ENCODE results near the gene RAPGEF4. TPM values are rescaled to one million over a fixed set of nuclear protein-coding genes. Genes with fewer than 3 reads are reported as not detected.

RAPGEF4 gene
- total RNA-seq, 1 experiment from 2014 or later = 0.98 TPM

DNA sequence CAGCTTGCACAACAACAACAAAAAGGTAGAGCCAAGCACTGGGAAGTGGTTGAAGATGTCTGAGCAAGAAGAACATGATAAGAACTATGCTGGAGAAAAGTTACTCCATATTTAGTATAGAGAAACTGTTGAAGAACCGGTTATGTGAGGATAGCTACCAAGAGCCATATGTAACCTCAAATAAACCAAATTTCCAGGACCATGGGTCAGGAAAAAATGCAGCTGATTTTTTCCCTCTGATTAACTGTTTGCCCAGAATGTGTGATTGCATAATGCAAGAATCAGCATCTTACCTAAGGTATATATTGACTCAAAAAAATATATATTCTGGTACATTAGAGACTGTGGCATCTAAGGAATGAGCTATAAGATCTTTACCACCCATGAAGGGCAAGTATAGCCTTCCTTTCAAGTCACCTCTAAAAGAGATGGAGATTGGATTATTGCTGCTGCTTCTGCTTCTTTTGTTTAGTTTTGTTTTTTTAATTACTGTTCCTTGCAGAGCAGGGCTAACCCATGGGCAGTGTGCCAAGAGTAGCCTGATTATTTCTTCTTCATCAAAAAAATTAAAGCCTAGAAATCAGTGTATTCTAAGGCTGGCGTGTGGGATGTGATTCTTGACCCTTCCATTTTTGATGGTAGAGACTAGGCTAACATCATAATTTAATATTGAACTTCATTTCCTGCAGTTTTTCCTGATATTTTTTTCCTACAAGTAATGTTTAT lies 263.1 kb downstream of the RAPGEF4 start:
- CTCF ChIA-PET = no interaction called here

GRCh38 chr2:172999641-173000386 lies 264.2 kb downstream of the RAPGEF4 start:
- Mint-ChIP-seq H3K4me1 (ENCODE audit: low read depth, unreplicated experiment) (peaks cover 47% of the 10 kb centered on the region), H3K4me3 (ENCODE audit: unreplicated experiment) (no peak overlapping the region), H3K27ac (ENCODE audit: unreplicated experiment) (no peak overlapping the region), H3K36me3 (ENCODE audit: insufficient read depth, unreplicated experiment) (no peaks in the 10 kb centered on the region), H3K27me3 (ENCODE audit: insufficient read depth, unreplicated experiment) (peaks cover 2% of the 10 kb centered on the region), H3K9me3 (ENCODE audit: unreplicated experiment) (peaks cover 10% of the 10 kb centered on the region)
- POLR2A ChIA-PET = no interaction called here
- H3K4me3 ChIP-seq (ENCODE audit: low read depth, low read length) = no peak overlapping the region
- intact Hi-C loops (cut with micrococcal nuclease; ENCODE audit: unreplicated experiment) = no loop called here
- no peaks in the 10 kb centered on the region for H3K27me3 ChIP-seq (replicated peaks; ENCODE audit: control insufficient read depth, insufficient read depth, low read length)
- no peak for DNase-seq
- H3K4me1 ChIP-seq = peaks cover 16% of the 10 kb centered on the region
- TF ChIP-seq, protein P1, sequence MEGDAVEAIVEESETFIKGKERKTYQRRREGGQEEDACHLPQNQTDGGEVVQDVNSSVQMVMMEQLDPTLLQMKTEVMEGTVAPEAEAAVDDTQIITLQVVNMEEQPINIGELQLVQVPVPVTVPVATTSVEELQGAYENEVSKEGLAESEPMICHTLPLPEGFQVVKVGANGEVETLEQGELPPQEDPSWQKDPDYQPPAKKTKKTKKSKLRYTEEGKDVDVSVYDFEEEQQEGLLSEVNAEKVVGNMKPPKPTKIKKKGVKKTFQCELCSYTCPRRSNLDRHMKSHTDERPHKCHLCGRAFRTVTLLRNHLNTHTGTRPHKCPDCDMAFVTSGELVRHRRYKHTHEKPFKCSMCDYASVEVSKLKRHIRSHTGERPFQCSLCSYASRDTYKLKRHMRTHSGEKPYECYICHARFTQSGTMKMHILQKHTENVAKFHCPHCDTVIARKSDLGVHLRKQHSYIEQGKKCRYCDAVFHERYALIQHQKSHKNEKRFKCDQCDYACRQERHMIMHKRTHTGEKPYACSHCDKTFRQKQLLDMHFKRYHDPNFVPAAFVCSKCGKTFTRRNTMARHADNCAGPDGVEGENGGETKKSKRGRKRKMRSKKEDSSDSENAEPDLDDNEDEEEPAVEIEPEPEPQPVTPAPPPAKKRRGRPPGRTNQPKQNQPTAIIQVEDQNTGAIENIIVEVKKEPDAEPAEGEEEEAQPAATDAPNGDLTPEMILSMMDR (IDR thresholded peaks at IDR 0.05; ENCODE audit: insufficient read depth in 1 of 2, low read depth in 1 of 2, low read length in 1 of 2, severe bottlenecking in 1 of 2, unreplicated experiment in 1 of 2) = no peak
- no peaks in the 10 kb centered on the region for H3K36me3 ChIP-seq (ENCODE audit: control insufficient read depth, insufficient read depth, low read length)
- no peaks in the 10 kb centered on the region for H3K9me3 ChIP-seq
- BruUV-seq (replicated peaks) = no TSS peak
- CTCF ChIA-PET = no interaction called here

More for the DNA sequence above, 263.1 kb downstream of the RAPGEF4 start:
- intact Hi-C loops (cut with micrococcal nuclease; ENCODE audit: unreplicated experiment) = no loop called here
- no peak for DNase-seq
- no TSS peak for BruUV-seq (replicated peaks)
- peaks cover 16% of the 10 kb centered on the region for H3K4me1 ChIP-seq
- Mint-ChIP-seq H3K36me3 (ENCODE audit: insufficient read depth, unreplicated experiment) (no peaks in the 10 kb centered on the region), H3K4me1 (ENCODE audit: low read depth, unreplicated experiment) (peaks cover 54% of the 10 kb centered on the region), H3K27ac (ENCODE audit: unreplicated experiment) (no peak overlapping the region), H3K4me3 (ENCODE audit: unreplicated experiment) (no peak overlapping the region), H3K27me3 (ENCODE audit: insufficient read depth, unreplicated experiment) (peaks cover 2% of the 10 kb centered on the region), H3K9me3 (ENCODE audit: unreplicated experiment) (peaks cover 10% of the 10 kb centered on the region)
- H3K9me3 ChIP-seq = no peaks in the 10 kb centered on the region
- no peaks in the 10 kb centered on the region for H3K27me3 ChIP-seq (replicated peaks; ENCODE audit: control insufficient read depth, insufficient read depth, low read length)
- POLR2A ChIA-PET = interaction anchor here (0.5 kb wide), 1 partner anchor 110 kb away, joined by 3 read pairs; no protein-coding TSS in a partner anchor
- H3K4me3 ChIP-seq (ENCODE audit: low read depth, low read length) = no peak overlapping the region
- TF ChIP-seq, protein P1 (IDR thresholded peaks at IDR 0.05; ENCODE audit: insufficient read depth in 1 of 2, low read depth in 1 of 2, low read length in 1 of 2, severe bottlenecking in 1 of 2, unreplicated experiment in 1 of 2) = no peak
- no peaks in the 10 kb centered on the region for H3K36me3 ChIP-seq (ENCODE audit: control insufficient read depth, insufficient read depth, low read length)

DNA sequence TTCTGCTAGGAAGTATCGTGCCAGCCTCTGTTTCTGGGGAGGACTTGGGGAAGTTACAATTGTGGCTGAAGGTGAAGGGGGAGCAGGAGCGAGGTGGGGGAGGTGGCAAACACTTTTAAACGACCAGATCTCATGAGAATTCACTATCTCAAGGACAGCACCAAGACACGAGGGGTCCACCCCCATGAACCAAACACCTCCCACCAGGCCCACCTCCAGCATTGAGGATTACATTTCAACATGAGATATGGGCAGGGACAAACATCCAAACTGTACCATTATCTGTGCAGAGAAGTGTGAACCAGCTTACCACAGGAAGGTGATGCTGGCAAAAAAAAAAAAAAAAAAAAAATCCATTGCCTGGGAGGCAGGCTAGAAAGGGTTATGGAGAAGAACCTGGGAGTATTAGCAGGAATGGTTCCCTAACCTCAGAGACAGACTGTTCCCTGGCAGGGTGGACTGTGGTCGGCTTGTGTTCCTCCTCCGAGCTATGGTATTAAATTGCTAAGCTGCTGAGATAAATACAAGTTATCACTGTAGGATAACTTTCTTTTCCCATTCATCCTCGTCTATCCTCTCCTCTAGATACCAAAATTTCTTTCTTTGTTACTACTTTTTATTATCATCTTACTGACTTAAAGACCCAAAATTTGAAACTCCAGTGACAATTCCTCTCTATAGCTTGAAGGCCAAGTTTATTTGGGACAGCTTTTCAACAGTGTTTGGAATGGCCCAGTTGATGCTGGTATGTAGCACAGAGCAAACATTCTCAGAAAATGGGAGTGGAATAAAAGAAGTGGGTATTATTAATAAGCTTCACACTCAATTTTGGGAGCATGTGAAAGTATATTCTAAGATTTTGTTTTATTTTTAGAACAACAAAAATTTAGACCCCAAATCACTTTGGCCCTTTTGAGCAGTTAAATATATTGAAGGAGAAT lies 266.3 kb downstream of the RAPGEF4 start:
- Mint-ChIP-seq H3K27me3 (ENCODE audit: insufficient read depth, unreplicated experiment) (peaks cover 2% of the 10 kb centered on the region), H3K36me3 (ENCODE audit: insufficient read depth, unreplicated experiment) (no peaks in the 10 kb centered on the region), H3K9me3 (ENCODE audit: unreplicated experiment) (peaks cover 10% of the 10 kb centered on the region), H3K4me3 (ENCODE audit: unreplicated experiment) (no peak overlapping the region), H3K4me1 (ENCODE audit: low read depth, unreplicated experiment) (peaks cover 28% of the 10 kb centered on the region), H3K27ac (ENCODE audit: unreplicated experiment) (no peak overlapping the region)
- no peaks in the 10 kb centered on the region for H3K27me3 ChIP-seq (replicated peaks; ENCODE audit: control insufficient read depth, insufficient read depth, low read length)
- intact Hi-C loops (cut with micrococcal nuclease; ENCODE audit: unreplicated experiment) = no loop called here
- no peak overlapping the region for H3K4me3 ChIP-seq (ENCODE audit: low read depth, low read length)
- H3K36me3 ChIP-seq (ENCODE audit: control insufficient read depth, insufficient read depth, low read length) = no peaks in the 10 kb centered on the region
- no peak for DNase-seq
- H3K9me3 ChIP-seq = no peaks in the 10 kb centered on the region
- ChIA-PET POLR2A (no interaction called here), CTCF (no interaction called here)
- BruUV-seq (replicated peaks) = no TSS peak
- H3K4me1 ChIP-seq = no peaks in the 10 kb centered on the region; the same call in 1 of the 2 replicates
- TF ChIP-seq, protein P1 (IDR thresholded peaks at IDR 0.05; ENCODE audit: insufficient read depth in 1 of 2, low read depth in 1 of 2, low read length in 1 of 2, severe bottlenecking in 1 of 2, unreplicated experiment in 1 of 2) = no peak
